NOMO-1 (cell line): ENCODE results near the gene RGS7BP.

Experiments
- DNase-seq, 2 experiments: peaks; one replicate each; lab custom pipeline; 2025; ENCODE audit not compliant: unreplicated experiment in 2 of 2; lab: John Stamatoyannopoulos, UW

The RGS7BP gene

DNA sequence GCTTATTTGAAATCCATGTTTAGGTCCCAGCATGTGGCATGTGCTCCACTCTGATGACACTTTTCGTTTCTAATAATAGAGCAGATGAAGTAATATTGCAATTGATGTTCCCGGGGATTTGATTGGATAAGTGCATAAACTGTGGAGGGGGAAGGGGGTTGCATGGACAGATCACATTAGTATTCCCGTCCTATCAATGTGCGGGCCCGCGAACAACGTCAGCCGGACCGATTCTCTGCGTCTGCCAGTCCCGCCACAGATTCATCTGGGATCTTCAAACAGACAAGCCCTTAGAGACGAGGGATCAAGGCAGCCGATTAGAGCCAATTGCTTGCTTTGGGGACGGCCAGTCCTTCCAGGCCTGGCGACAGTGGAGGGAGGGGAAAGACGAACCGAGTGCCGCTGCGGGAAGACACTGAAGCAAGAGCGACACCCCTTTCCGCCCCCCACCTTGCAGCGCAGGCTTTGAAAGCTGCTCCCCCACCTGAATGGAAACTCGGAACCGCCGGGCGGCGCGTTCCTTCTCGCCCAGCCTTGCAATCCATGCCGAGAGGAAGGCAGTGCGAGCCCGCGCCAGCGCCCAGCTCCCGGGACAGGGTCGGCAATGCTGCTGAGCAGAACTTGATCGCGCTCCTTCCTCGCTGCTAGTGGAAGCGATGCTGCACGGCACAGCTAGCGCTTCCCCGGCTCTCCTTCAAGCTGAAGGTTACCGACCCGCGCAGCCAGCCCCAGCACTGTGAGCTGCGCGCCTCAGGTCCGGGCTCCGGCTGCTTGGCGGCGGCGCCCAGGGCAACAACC is at the start of gene RGS7BP:
Gene RGS7BP (plus strand): TSS at position 247 of the 798 bp plus-strand sequence. CDS start 610 bp downstream, outside the sequence.
- no peak for DNase-seq

- DNase-seq = no peak
Measured at GRCh38 chr5:64457846-64458245, 48.0 kb upstream of the RGS7BP start.

- DNase-seq = no peak
Measured at GRCh38 chr5:64458948-64459347, 46.9 kb upstream of the RGS7BP start.

- no peak for DNase-seq
Measured at GRCh38 chr5:64462391-64462790, 43.4 kb upstream of the RGS7BP start.

GRCh38 chr5:64486163-64486562 is 19.7 kb upstream of the RGS7BP start:
- no peak for DNase-seq

GRCh38 chr5:64487283-64487682 is 18.5 kb upstream of the RGS7BP start:
- no peak for DNase-seq

GRCh38 chr5:64489857-64490256 is 16.0 kb upstream of the RGS7BP start:
- DNase-seq = no peak

DNA sequence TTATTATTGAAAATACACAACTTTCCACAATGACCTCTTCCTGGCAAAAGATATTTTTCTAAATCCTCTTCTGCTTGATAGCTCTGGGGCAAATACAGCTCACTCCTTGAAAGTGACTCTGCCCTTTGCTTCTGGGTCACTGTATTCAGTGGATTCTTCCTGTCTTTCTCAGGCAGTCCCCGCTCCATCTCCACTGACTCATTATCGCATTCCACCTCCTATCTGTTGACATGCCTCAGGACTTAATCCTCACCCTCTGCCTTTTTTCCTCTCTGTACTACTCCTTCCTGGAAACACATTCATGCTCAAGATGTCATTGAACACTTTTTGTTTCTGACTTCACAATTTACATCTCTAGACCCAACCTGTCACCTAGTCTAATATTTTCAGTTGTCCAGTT is 8.4 kb upstream of the RGS7BP start:
- DNase-seq = no peak

DNA sequence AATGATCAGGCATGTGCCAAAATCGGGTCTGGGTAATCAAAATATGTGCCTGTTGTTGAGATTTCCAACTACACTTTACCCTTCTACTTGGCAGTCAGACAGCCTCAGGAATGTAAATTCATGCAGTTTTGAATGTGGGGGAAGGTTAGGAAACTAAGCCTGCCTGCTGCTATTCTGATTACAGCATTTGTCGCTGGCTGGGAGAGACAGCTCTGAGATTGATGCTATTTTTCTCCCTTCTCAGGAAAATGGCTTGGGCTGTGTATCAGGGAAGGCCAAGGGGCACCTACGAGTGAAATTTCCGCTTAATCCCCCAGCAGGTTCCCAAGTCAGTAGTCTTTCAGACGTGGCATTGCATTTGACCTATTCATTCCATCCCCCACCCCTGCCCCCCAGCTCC is 3.6 kb upstream of the RGS7BP start:
- no peak for DNase-seq

DNA sequence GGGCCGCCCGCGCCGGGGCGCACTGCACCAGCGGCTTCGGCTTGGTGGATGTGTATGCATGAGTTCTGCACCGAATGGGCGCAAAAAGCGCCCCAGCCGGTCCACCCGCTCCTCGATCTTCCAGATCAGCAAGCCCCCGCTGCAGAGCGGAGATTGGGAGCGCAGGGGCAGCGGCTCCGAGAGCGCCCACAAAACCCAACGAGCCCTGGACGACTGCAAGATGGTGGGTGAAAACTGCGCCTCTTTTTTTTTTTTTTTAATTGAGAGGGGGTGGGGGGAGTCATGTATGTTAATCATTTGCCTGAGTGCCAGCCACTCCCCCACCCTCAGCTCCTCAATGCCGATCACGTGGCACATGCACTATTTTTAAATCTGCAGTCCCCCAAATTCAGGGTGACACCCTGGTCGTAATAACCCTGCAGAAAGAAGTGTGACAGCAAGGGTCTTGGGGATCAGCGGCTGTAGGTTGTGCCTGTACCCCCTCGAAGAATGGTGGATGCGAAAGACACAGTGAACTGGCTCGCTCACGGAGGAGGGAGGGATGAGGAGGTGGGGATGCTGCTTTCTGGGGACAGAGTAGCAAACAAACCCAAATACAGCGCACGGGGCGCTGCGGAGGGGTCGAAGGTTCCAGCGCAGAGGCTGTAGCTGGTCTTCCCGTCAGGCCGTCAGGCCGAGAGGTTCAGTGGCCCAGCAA is 900 bp downstream of the RGS7BP start:
- no peak for DNase-seq

DNA sequence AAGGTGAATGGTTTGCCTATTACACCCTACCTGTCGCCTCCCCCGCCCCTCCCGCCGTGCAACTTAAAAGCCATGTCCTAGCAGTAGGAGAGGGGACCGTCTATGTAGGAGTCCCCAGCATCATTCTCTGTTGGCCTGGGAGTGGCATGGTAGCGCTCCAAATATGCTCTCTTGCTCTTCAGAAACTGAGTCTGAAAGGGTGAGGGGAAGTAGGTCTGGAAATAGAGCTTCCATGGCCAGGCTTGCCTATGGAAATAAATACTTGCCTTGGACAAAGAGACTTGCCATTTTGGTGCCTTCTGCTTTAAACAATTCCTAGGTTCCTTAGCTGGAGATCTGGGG is 1.4 kb downstream of the RGS7BP start:
- DNase-seq = no peak

DNA sequence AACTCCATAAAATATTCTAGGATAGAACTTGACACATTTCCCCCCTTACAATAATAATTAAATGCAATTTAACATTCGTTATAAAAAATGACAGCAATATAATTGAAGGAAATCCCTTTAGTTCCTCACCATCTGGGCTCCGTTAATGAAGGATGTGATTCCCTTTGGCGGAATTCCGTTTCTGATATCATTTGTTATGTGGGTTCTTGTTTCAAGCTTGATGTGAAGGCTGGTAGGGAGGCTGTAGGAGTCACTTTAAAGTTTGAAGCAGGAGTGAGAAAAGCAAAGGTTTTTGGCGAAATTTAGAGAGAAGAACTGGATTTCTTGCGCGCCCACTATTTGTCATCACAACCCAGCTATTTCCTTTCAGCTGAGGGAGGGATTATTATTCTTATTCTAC is 4.0 kb downstream of the RGS7BP start:
- no peak for DNase-seq

- DNase-seq = no peak
Measured at GRCh38 chr5:64513492-64513891, 7.7 kb downstream of the RGS7BP start.

DNA sequence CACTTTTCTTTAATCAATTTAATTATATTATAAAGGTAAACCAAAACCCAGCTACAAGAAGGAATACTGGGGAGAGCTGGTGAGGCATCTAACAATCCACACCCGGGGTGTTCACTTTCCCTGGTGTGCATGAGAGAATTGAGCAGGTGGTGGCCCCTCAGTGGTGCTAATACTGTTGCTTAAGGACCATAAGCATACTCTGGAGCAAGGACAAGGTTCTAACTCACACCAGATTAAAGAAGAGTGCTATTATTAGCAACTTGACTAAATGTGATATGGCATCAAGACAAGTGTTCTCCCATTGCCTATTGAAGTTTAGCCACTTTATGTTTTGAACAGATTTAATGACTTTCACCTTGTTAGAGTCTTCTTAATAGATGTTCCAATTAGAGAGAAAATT is 8.8 kb downstream of the RGS7BP start:
- no peak for DNase-seq

- no peak for DNase-seq
Measured at GRCh38 chr5:64516216-64516615, 10.4 kb downstream of the RGS7BP start.

DNA sequence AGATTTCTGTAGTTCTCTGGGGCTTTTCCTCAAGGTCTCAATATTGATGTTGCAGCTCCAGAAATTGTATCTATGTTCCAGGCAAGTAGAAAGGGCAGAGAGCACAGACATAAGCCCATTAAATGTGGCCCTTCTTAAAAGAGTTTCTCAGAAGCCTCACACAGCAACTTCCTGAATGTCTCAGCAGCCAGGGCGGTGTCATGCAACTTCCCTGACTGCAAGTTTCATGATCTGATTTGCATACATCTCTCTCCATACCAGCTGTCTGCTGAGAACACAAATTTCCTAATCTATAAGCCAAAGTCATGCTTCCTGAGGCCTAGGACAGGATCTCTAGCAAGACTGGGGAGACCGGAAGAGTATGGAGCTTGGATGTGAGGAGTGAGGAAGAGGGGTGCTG is 13.0 kb downstream of the RGS7BP start:
- DNase-seq = no peak

- no peak for DNase-seq
Measured at GRCh38 chr5:64519263-64519662, 13.4 kb downstream of the RGS7BP start.

GRCh38 chr5:64526734-64527439 is 21.1 kb downstream of the RGS7BP start:
- DNase-seq = no peak

- no peak for DNase-seq
Measured at GRCh38 chr5:64530076-64530475, 24.3 kb downstream of the RGS7BP start.

DNA sequence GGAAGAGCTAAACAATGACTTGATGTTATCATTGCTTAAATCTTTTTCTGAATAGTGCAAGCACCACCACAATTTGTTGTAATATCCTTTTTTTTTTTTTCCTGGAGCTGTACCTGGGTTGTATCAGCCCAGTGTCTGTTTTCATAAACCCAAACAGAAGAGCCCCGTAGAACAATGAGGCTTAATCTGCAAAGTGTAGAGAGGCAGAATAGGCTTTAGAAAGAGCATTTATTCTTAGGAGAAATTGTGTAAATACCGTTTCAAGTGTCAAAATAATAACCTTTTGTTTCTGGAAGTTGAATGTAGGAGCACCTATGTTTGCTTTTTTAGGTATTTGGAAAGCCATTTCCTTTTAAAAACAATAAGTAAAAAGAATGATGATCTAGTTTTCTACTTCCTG is 26.4 kb downstream of the RGS7BP start:
- no peak for DNase-seq

GRCh38 chr5:64532657-64533056 is 26.8 kb downstream of the RGS7BP start:
- DNase-seq = no peak

DNA sequence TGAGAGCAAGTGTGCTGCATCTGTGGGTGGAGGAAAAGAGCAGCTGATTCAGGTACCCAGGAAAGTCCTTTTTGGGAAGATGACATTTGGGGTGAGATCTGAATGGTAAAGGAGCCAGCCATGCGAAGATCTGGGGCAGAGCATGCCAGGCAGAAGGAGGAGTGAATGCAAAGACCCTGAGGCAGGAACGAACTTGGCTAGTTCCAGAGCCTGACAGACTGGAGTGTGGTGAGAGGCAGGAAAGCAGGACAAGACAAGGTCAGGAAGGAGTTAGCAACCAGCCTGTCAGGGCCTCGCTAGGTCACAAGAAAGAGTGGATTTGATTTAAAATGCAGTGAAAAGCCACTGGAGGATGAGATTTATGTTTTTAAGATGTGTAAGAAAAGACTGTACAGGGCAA is 28.2 kb downstream of the RGS7BP start:
- no peak for DNase-seq
